Endothelial cell of umbilical vein (primary cell): Measurements from ENCODE around the gene CRIM1. TPM values are rescaled to one million over a fixed set of nuclear protein-coding genes. Genes with fewer than 3 reads are reported as not detected.

Experiments used
- BruUV-seq: library from RNA; stranded (reverse); fragments of 400-500 nt; replicated peaks from 2 replicates; lab custom pipeline; 2021; lab: Mats Ljungman, UMichigan
- CTCF ChIA-PET: fragments of 300-600, 350-600 bp; sonication (Branson Sonifier 250); formaldehyde crosslinking; loops from one replicate; lab custom pipeline; 2021; ENCODE audit warnings: antibody characterized with exemption, inconsistent platforms; lab: Charles Lee
- POLR2A ChIA-PET: fragments of 300-600, 350-600 bp; sonication (Branson Sonifier 250); formaldehyde crosslinking; loops from one replicate; lab custom pipeline; 2021; ENCODE audit warnings: antibody characterized with exemption, inconsistent platforms; lab: Charles Lee
- DNase-seq: peaks from one replicate; pipeline ENCODE4 v3.0.0-alpha.2; 2011; ENCODE audit warnings: low read depth, low spot score
- FAIRE-seq: peaks from 2 replicates; lab custom pipeline; 2011; peaks lifted over from hg19 to GRCh38; lab: Jason Lieb, UNC
- H2AFZ ChIP-seq: 2 replicates; pipeline ENCODE4 v1.6.0; 2012; ENCODE audit warnings: low read depth, low read length, control low read depth, inconsistent platforms
- H3K27ac ChIP-seq: 2 replicates; pipeline ENCODE4 v1.5.1; 2011; ENCODE audit warnings: low read depth, mild to moderate bottlenecking, control low read depth, low read length, moderate library complexity; ENCODE audit not compliant: insufficient read depth
- H3K27me3 ChIP-seq, 2 experiments: 2 replicates each; pipeline versions ENCODE4 v1.6.0 to v1.6.1; 2011; ENCODE audit warnings: low read length in 2 of 2, mixed read lengths in 1 of 2; ENCODE audit not compliant: control insufficient read depth in 2 of 2, insufficient read depth in 2 of 2
- H3K36me3 ChIP-seq, 2 experiments: 2 replicates in 1 of 2; 3 replicates in 1 of 2; pipeline ENCODE4 v1.5.1; 2011; ENCODE audit warnings: low read length in 2 of 2, mild to moderate bottlenecking in 1 of 2, moderate library complexity in 1 of 2; ENCODE audit not compliant: control insufficient read depth in 2 of 2, insufficient read depth in 2 of 2; ENCODE audit errors: extremely low read depth in 1 of 2
- H3K4me1 ChIP-seq: 3 replicates; pipeline ENCODE4 v1.5.1; 2011; ENCODE audit warnings: mild to moderate bottlenecking, low read length; ENCODE audit not compliant: control insufficient read depth, insufficient read depth; ENCODE audit errors: extremely low read depth
- H3K4me2 ChIP-seq: 2 replicates; pipeline ENCODE4 v1.6.1; 2011; ENCODE audit warnings: low read length, control low read depth, mixed read lengths; ENCODE audit not compliant: insufficient read depth
- H3K4me3 ChIP-seq, 3 experiments: fragments of 200-600 bp in 1 of 3; sonication (generic), shearing (Covaris generic) in 1 of 3; replicated peaks in 1 of 3; 2 replicates each; pipeline ENCODE4 v1.5.1; 2011 to 2016; ENCODE audit warnings: control low read depth in 3 of 3, low read length in 3 of 3, mild to moderate bottlenecking in 2 of 3, inconsistent platforms in 1 of 3, low read depth in 1 of 3, moderate library complexity in 1 of 3; ENCODE audit not compliant: insufficient read depth in 1 of 3
- H3K79me2 ChIP-seq: 2 replicates; pipeline ENCODE4 v1.6.0; 2012; ENCODE audit warnings: low read length, inconsistent platforms; ENCODE audit not compliant: control insufficient read depth, insufficient read depth
- H3K9ac ChIP-seq: replicated peaks from 2 replicates; pipeline ENCODE3; 2011; ENCODE audit warnings: low read length, control low read depth; ENCODE audit not compliant: insufficient read depth; ENCODE audit errors: extremely low read depth
- H3K9me1 ChIP-seq: replicated peaks from 3 replicates; pipeline ENCODE4 v1.6.0; 2011; ENCODE audit warnings: mild to moderate bottlenecking, low read length; ENCODE audit not compliant: control insufficient read depth, insufficient read depth; ENCODE audit errors: extremely low read depth
- H3K9me3 ChIP-seq: replicated peaks from 2 replicates; pipeline ENCODE4 v1.5.1; 2012; ENCODE audit warnings: low read length, inconsistent platforms; ENCODE audit not compliant: control insufficient read depth, insufficient read depth
- H4K20me1 ChIP-seq: replicated peaks from 2 replicates; pipeline ENCODE3; 2011; ENCODE audit warnings: mild to moderate bottlenecking, low read length; ENCODE audit not compliant: control insufficient read depth, insufficient read depth; ENCODE audit errors: extremely low read depth
- CTCF ChIP-seq, 2 donors: IDR thresholded peaks; 1 replicate in 1 of 2; 2 replicates in 1 of 2; pipeline ENCODE4 v1.5.1; 2011; ENCODE audit warnings: low read length in 2 of 2, mild to moderate bottlenecking in 2 of 2, moderate library complexity in 2 of 2, control low read depth in 1 of 2, inconsistent platforms in 1 of 2, low read depth in 1 of 2; ENCODE audit not compliant: insufficient read depth in 1 of 2; ENCODE audit errors: extremely low read depth in 1 of 2
- EZH2 ChIP-seq: IDR thresholded peaks from 2 replicates; pipeline ENCODE4 v1.6.1; 2012; ENCODE audit warnings: borderline replicate concordance, low read depth, mild to moderate bottlenecking, moderate library complexity, low read length, inconsistent platforms; ENCODE audit not compliant: severe bottlenecking
- FOS ChIP-seq: IDR thresholded peaks from 2 replicates; pipeline ENCODE4 v1.6.1; 2011; ENCODE audit warnings: mild to moderate bottlenecking, low read length, moderate library complexity, borderline replicate concordance; ENCODE audit not compliant: insufficient read depth
- MAX ChIP-seq: IDR thresholded peaks from 2 replicates; pipeline ENCODE4 v1.6.1; 2011; ENCODE audit not compliant: insufficient read depth, insufficient read length
- MYC ChIP-seq: IDR thresholded peaks from one replicate; pipeline ENCODE4 v1.6.1; 2011; ENCODE audit warnings: mild to moderate bottlenecking, low read depth, low read length
- POLR2AphosphoS5 ChIP-seq: IDR thresholded peaks from 2 replicates; pipeline ENCODE4 v1.6.1; 2012; ENCODE audit warnings: low read depth, mild to moderate bottlenecking, control low read depth, low read length, moderate library complexity; ENCODE audit not compliant: insufficient read depth
- dilution Hi-C: fragments of 300-500 bp; cut with MboI; formaldehyde crosslinking; loops from one replicate; pipeline ENCODE4 v1.15.0; 2019; ENCODE audit warnings: low sequenced_read_pairs; ENCODE audit not compliant: extremely low pct_ligation_motif_present
- intact Hi-C: fragments of 100-400 bp; cut with micrococcal nuclease; formaldehyde crosslinking; loops from one replicate; pipeline ENCODE4 v1.10.0; 2022
- polyA plus RNA-seq, 4 experiments: library from polyadenylated mRNA; depleted of rRNA in 3 of 4; stranded (reverse) in 3 of 4; unstranded in 1 of 4; fragments of >200 nt; gene quantifications; 2 replicates each; pipeline versions ENCODE4 v1.2.1 to v1.2.3, GENCODE V29; 2011 to 2012; ENCODE audit warnings: missing spikeins in 1 of 4
- total RNA-seq: library from RNA; stranded (reverse); gene quantifications from 2 replicates; pipeline ENCODE4 v1.2.3, GENCODE V29; 2021

The CRIM1 gene
- total and polyA plus RNA-seq, 2 donors (not counting 3 experiments of a cell fraction or from before 2014, with no cell fraction given): 422 to 649 TPM

GRCh38 chr2:36560726-36561125 lies 205.1 kb downstream of the CRIM1 start:
- Histone ChIP-seq H3K9me1 (no peaks in the 10 kb centered on the region), H3K4me1 (peaks cover 96% of the 10 kb centered on the region), H3K27ac (peak overlapping the region; percentile 98), H2AFZ (no peak overlapping the region), H4K20me1 (no peaks in the 10 kb centered on the region), H3K9me3 (no peaks in the 10 kb centered on the region), H3K9ac (peak overlapping the region; percentile 91), H3K36me3 (no peaks in the 10 kb centered on the region), H3K4me2 (peak overlapping the region; percentile 90), H3K79me2 (peaks cover 70% of the 10 kb centered on the region), H3K27me3 (no peaks in the 10 kb centered on the region), H3K4me3 (peak overlapping the region in 2 of 3 experiments; percentile 40 to 63)
- no peak for FAIRE-seq
- DNase-seq: peak; percentile 47
- ChIA-PET CTCF (interaction anchor here (1.3 to 4.5 kb wide), 6 partner anchors 9 to 203 kb away, joined by 3 to 29 read pairs (median 6); no protein-coding TSS in a partner anchor), POLR2A (interaction anchor here (0.8 to 2.6 kb wide), 2 partner anchors 8 to 11 kb away, joined by 5 to 7 read pairs; no protein-coding TSS in a partner anchor)
- BruUV-seq: no TSS peak
- no peak for TF ChIP-seq EZH2
- peak; percentile 49 for TF ChIP-seq POLR2AphosphoS5
- TF ChIP-seq MYC: no peak
- TF ChIP-seq CTCF (IDR thresholded peaks at IDR 0.05; ENCODE audit: extremely low read depth in 1 of 2, insufficient read depth in 1 of 2, low read depth in 1 of 2, low read length in 2 of 2): no peak
- no peak for TF ChIP-seq MAX
- TF ChIP-seq FOS: no peak
- intact Hi-C loops (loop anchor here (1.0 to 10.0 kb wide), 9 partner anchors 9 to 224 kb away; no protein-coding TSS in a partner anchor), dilution Hi-C loops (no loop called here)
